Measurements from ENCODE around the gene TNFSF10.

DNA sequence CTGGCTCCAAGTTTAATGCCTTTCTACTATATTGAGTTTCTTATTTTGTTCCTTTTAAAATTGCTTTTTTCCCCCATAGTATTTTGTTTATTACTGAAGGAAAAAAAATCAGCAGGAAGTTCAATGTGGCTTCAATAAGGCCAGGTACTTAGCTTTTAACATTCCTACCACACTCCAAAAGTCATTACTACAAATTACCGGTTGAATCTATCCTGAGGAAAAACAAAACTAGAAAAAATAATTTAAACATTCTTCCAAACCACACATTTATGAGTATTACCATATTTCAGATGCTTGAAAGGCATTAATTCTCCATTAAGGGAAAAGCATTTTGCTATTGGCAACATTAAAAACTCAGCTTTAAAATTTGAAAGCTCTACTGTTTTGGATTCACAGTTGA, 20.2 kb upstream of the TNFSF10 start:
- TF ChIP-seq EZH2phosphoT487 (conservative IDR thresholded peaks at IDR 0.05; ENCODE audit: low read length) (no peak), CTCF (IDR thresholded peaks at IDR 0.05; ENCODE audit: insufficient read depth, low read length, poor library complexity, severe bottlenecking) (no peak)

Data from SU-DHL-6 (cell line).